Caco-2 (cell line): ENCODE measurements around the gene P2RY6. TPM values are rescaled to one million over a fixed set of nuclear protein-coding genes. Genes with fewer than 3 reads are reported as not detected.

Experiments
- BruUV-seq: library from RNA; stranded (reverse); fragments of 400-500 nt; replicated peaks from 2 replicates; lab custom pipeline; 2021; lab: Mats Ljungman, UMichigan
- CTCF ChIA-PET: fragments of 300-600 bp; sonication (Branson Sonifier 250); formaldehyde crosslinking; loops from one replicate; lab custom pipeline; 2022; ENCODE audit warnings: antibody characterized with exemption; lab: Charles Lee
- POLR2A ChIA-PET: fragments of 300-600 bp; sonication (Branson Sonifier 250); formaldehyde crosslinking; loops from one replicate; lab custom pipeline; 2022; ENCODE audit warnings: antibody characterized with exemption; lab: Charles Lee
- DNase-seq, 2 experiments: peaks; one replicate each; pipeline versions ENCODE4 v3.0.0 to v3.0.0-alpha.2; 2020 to 2022
- H3K27me3 ChIP-seq: replicated peaks from 2 replicates; pipeline ENCODE4 v1.6.0; 2011; ENCODE audit warnings: low read length; ENCODE audit not compliant: control insufficient read depth, insufficient read depth
- H3K36me3 ChIP-seq: 2 replicates; pipeline ENCODE4 v1.5.1; 2011; ENCODE audit warnings: low read length; ENCODE audit not compliant: control insufficient read depth, insufficient read depth
- H3K4me1 ChIP-seq: fragments of 250-450 bp; sonication (Bioruptor Pico); 2 replicates; pipeline ENCODE4 v1.5.1; 2020; ENCODE audit warnings: mild to moderate bottlenecking
- H3K4me3 ChIP-seq: 2 replicates; pipeline ENCODE4 v1.5.1; 2011; ENCODE audit warnings: low read depth, mild to moderate bottlenecking, control low read depth, low read length
- H3K9me3 ChIP-seq: fragments of 250-450 bp; sonication (Bioruptor Pico); 2 replicates; pipeline ENCODE4 v1.5.1; 2020; ENCODE audit warnings: mild to moderate bottlenecking, moderate library complexity
- H3K27ac Mint-ChIP-seq: one replicate; pipeline ENCODE4 v1.8.0; 2022; ENCODE audit warnings: mixed read lengths; ENCODE audit not compliant: unreplicated experiment
- H3K27me3 Mint-ChIP-seq: one replicate; pipeline ENCODE4 v1.8.0; 2022; ENCODE audit warnings: mixed read lengths; ENCODE audit not compliant: insufficient read depth, unreplicated experiment
- H3K36me3 Mint-ChIP-seq: one replicate; pipeline ENCODE4 v1.8.0; 2022; ENCODE audit warnings: mild to moderate bottlenecking, mixed read lengths; ENCODE audit not compliant: insufficient read depth, unreplicated experiment
- H3K4me1 Mint-ChIP-seq: one replicate; pipeline ENCODE4 v1.8.0; 2022; ENCODE audit warnings: low read depth, mixed read lengths; ENCODE audit not compliant: unreplicated experiment
- H3K4me3 Mint-ChIP-seq: one replicate; pipeline ENCODE4 v1.8.0; 2022; ENCODE audit warnings: mild to moderate bottlenecking, moderate library complexity, mixed read lengths; ENCODE audit not compliant: unreplicated experiment
- H3K9me3 Mint-ChIP-seq: one replicate; pipeline ENCODE4 v1.8.0; 2022; ENCODE audit warnings: mixed read lengths; ENCODE audit not compliant: unreplicated experiment
- intact Hi-C: fragments of 100-400 bp; cut with micrococcal nuclease; formaldehyde crosslinking; loops from one replicate; pipeline ENCODE4 v1.10.0; 2022; ENCODE audit not compliant: unreplicated experiment
- total RNA-seq: library from RNA; stranded (reverse); gene quantifications from 2 replicates; pipeline ENCODE4 v1.2.3, GENCODE V29; 2022
- TF ChIP-seq, protein P1 (sequence below), 2 experiments: fragments of 200-600 bp in 1 of 2; IDR thresholded peaks; 1 replicate in 1 of 2; 2 replicates in 1 of 2; pipeline versions ENCODE4 v1.5.1 to v1.8.0; 2011 to 2022; ENCODE audit warnings: antibody characterized with exemption in 1 of 2, control low read depth in 1 of 2, inconsistent platforms in 1 of 2, low read depth in 1 of 2, low read length in 1 of 2, mild to moderate bottlenecking in 1 of 2, moderate library complexity in 1 of 2; ENCODE audit not compliant: insufficient read depth in 1 of 2, severe bottlenecking in 1 of 2, unreplicated experiment in 1 of 2

P2RY6 gene
- total RNA-seq, 1 experiment from 2014 or later, result 55.7 TPM

DNA sequence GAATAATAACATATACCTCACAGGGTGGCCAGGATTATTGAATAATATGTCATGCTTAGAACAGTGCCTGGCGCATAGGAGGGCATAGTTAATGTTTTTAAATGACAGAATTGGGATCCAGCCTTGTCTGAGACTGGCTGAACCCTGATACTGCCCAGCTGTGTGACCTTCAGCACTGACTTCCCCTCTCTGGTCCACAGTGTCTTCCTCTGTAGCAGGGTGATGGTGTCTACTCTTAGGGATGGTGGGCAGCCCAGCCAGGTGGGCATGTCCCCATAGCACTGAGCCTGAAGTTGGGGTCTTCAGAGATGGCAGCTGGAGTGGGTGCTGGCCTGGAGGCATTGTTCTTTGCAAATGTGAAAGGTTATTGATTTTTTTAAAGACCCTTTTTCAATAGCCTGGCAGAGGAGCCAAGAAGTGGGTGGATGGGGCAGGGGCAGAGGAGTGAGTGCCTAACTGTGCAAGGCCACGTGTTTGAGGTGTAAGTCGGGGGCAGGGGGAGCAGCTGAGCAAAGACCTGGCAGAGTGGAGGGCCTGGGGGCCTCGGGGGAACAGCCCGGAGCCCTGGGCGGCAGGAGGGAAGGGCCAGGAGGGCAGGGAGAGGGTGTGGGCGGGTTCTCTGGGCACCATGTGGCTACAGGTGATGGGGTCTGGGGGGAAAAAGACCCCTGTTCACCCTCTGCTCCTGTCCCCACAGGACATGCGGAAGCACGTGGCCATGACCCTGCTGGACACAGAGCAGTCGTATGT is 74.2 kb downstream of the P2RY6 start:
- TF ChIP-seq, protein P1, sequence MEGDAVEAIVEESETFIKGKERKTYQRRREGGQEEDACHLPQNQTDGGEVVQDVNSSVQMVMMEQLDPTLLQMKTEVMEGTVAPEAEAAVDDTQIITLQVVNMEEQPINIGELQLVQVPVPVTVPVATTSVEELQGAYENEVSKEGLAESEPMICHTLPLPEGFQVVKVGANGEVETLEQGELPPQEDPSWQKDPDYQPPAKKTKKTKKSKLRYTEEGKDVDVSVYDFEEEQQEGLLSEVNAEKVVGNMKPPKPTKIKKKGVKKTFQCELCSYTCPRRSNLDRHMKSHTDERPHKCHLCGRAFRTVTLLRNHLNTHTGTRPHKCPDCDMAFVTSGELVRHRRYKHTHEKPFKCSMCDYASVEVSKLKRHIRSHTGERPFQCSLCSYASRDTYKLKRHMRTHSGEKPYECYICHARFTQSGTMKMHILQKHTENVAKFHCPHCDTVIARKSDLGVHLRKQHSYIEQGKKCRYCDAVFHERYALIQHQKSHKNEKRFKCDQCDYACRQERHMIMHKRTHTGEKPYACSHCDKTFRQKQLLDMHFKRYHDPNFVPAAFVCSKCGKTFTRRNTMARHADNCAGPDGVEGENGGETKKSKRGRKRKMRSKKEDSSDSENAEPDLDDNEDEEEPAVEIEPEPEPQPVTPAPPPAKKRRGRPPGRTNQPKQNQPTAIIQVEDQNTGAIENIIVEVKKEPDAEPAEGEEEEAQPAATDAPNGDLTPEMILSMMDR (IDR thresholded peaks at IDR 0.05; ENCODE audit: insufficient read depth in 1 of 2, low read depth in 1 of 2, low read length in 1 of 2, severe bottlenecking in 1 of 2, unreplicated experiment in 1 of 2), result no peak
- Mint-ChIP-seq H3K36me3 (peaks cover 8% of the 10 kb centered on the region), H3K27me3 (no peaks in the 10 kb centered on the region), H3K4me1 (no peaks in the 10 kb centered on the region), H3K9me3 (no peaks in the 10 kb centered on the region), H3K27ac (no peak overlapping the region), H3K4me3 (no peak overlapping the region)
- BruUV-seq, result no TSS peak
- Histone ChIP-seq H3K4me3 (no peak overlapping the region), H3K27me3 (no peaks in the 10 kb centered on the region), H3K4me1 (no peaks in the 10 kb centered on the region), H3K36me3 (peaks cover 4% of the 10 kb centered on the region; the same call in 1 of the 2 replicates), H3K9me3 (no peaks in the 10 kb centered on the region)
- intact Hi-C loops, result no loop called here
- ChIA-PET POLR2A (interaction anchor here (0.5 kb wide), 1 partner anchor 11 kb away, joined by 4 read pairs; no protein-coding TSS in a partner anchor), CTCF (no interaction called here)
- DNase-seq, result no peak

DNA sequence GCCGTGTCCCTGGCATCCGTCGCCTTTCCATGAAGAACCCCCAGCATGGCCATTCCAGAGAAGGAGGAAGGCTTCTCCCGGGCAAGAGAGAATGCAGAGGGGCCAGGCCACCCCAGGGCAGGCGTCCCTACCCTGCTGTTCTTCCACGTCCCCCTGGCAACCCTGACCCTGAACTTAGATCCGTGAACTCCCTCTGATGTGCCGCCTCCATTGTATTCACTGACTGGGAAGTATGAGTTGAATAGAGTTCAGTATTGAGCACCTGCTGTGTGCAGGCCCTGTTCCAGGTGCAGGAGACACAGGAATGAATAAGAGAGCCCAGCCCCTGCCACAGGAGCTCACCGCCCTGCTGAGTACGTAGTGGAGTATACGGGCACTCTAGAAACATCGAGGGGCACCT is 74.9 kb downstream of the P2RY6 start:
- no peaks in the 10 kb centered on the region for H3K9me3 Mint-ChIP-seq
- TF ChIP-seq, protein P1 (IDR thresholded peaks at IDR 0.05; ENCODE audit: insufficient read depth in 1 of 2, low read depth in 1 of 2, low read length in 1 of 2, severe bottlenecking in 1 of 2, unreplicated experiment in 1 of 2), result no peak
- no peaks in the 10 kb centered on the region for H3K4me1 ChIP-seq
- no peaks in the 10 kb centered on the region for H3K9me3 ChIP-seq
- H3K4me3 Mint-ChIP-seq, result no peak overlapping the region
- peaks cover 4% of the 10 kb centered on the region for H3K36me3 Mint-ChIP-seq
- POLR2A ChIA-PET, result interaction anchor here (0.5 kb wide), 1 partner anchor 11 kb away, joined by 4 read pairs; no protein-coding TSS in a partner anchor
- H3K36me3 ChIP-seq, result peaks cover 3% of the 10 kb centered on the region; the same call in 1 of the 2 replicates
- no peaks in the 10 kb centered on the region for H3K27me3 ChIP-seq
- CTCF ChIA-PET, result interaction anchor here (1.3 kb wide), 1 partner anchor 40 kb away, joined by 6 read pairs; no protein-coding TSS in a partner anchor
- H3K27me3 Mint-ChIP-seq, result no peaks in the 10 kb centered on the region
- H3K27ac Mint-ChIP-seq, result no peak overlapping the region
- no peak for DNase-seq
- BruUV-seq, result no TSS peak
- H3K4me1 Mint-ChIP-seq, result no peaks in the 10 kb centered on the region
- no peak overlapping the region for H3K4me3 ChIP-seq
- intact Hi-C loops, result no loop called here

Other genes starting within 250 kb of the P2RY6 start
- gene FCHSD2, start 130.0 kb upstream of the P2RY6 start, total RNA-seq, result 27.2 and 32.7 TPM in 2 replicates
- gene P2RY2, start 54.1 kb upstream of the P2RY6 start, total RNA-seq, result 10.4 and 11.4 TPM in 2 replicates
- 77.9 and 78.1 TPM in 2 replicates for gene ARHGEF17, start 35.9 kb downstream of the P2RY6 start, total RNA-seq
- gene RELT, start 104.1 kb downstream of the P2RY6 start, total RNA-seq, result 11.7 and 12.7 TPM in 2 replicates